NCI-H526 (cell line): Measurements from ENCODE around the gene SLC15A4.

ENCODE experiments used
- DNase-seq, 2 experiments: peaks; one replicate each; lab custom pipeline; 2025; lab: John Stamatoyannopoulos, UW

Gene SLC15A4

DNA sequence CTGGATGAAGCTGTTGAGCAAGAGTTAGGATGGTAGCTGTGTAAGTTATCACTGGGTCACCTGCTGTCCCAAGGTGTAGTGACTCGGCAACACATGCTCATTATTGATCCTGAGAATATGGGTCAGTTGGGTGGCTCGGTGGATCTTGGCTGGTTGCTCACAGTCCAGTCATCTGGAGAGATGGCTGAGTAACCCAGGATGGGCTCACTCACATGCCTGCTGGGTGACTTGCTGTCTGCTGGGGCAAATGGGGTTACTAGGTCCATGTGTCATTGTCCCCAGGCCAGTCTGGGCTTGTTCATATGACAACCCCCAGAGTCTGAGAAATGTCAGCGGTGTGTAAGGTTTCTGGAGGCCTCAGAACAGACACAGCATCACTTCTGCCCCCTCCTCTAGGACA, 69.5 kb downstream of the SLC15A4 start:
- no peak for DNase-seq

DNA sequence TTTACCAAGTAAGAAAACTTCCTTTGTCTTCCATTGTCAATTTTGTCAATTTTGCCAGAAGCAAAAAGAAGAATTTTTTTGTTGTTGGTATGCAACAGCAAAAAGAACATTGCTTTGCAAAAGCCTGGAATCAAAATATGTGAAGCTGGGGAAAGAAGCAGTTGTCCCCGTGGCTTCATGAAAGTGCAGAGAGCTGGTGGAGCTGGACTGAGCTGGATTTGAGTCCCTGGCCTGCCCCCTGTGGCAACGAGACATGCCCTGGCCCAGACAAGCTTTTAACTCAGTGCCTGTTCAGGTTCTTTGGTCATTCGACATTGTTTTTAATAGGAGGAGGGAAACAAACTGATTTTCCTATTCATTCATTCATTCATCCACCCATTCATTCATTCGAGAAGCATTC, 70.3 kb downstream of the SLC15A4 start:
- peak; percentile 24 to 47 for DNase-seq

DNA sequence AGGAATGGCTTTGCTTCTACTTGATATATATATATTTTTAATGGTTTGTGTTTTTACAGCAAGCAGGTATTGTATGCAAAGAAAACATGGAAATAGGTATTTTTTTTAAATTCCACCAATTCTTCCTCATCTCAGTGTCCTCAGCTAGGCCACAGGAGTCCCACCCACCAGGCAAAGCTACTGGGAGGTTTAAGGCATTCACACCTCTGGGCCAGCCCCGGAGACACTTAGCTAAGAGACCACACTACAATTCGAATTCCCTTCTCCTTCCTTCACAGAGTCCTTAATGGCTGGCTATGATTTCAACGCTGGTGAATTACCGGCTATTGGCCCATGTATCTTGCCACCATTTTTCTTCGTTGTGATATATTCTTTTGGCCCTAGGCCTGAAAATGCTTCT, 71.4 kb downstream of the SLC15A4 start:
- no peak for DNase-seq

DNA sequence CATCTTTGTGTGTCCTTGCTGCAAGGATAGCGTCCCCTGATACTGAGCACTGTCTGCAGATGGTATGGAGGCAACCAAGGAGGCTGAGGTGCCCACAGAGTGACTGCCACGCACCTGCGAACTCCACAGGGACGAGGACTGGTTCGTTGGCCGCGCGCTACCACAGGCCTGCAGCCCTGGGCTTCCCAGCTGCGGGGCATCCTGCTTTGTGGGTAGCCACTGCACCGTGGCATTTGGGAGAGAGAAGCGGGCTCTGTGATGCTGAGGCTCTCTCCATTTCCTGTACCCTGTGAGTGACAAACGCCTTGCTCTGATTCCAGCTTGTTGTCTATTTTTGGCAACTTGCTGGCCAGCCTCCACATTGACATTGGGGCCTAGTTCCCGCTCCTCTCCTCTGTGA, 76.3 kb downstream of the SLC15A4 start:
- no peak for DNase-seq

DNA sequence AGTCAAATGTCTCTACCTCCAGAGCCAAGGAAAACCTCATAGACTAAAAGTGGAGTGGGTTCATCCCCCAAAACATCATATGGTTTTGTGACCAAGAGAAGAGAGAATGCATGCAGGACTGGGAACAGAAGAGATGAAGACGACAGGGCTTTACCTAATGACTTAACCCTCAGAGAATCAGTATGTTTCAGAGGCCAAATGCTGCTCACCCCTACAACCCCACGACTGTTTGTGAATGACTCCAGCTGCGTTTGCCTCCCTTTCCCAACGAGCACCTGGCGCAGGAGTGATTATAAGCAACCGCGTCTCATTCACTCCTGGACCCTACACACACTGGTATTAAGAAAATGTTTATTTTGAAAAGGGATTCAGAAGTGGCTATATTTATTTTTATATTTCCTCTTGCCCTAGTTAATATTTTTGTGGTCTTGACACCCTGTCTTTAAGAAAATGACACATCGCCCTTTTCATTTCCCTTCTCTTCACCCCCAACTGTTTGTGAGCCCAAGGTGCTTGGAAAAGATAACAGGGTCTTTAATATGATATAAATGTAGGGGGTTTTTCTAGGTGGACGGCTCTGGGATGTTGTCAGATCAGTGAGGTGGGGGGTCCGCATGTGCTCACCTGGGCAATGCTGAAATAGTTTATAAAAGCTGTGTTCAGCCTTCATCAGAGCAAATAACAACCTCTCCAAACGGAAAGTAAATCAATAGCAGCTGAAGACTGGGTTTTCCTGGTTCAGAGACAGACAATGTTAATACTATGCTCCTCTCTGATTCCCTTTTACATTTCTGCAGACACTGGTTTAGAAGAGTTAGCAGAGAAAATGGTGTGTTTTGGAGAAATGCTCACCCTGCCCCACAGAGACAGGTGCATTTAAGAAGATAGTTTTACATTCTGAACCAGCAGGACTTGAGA, 77.7 kb downstream of the SLC15A4 start:
- DNase-seq: no peak

DNA sequence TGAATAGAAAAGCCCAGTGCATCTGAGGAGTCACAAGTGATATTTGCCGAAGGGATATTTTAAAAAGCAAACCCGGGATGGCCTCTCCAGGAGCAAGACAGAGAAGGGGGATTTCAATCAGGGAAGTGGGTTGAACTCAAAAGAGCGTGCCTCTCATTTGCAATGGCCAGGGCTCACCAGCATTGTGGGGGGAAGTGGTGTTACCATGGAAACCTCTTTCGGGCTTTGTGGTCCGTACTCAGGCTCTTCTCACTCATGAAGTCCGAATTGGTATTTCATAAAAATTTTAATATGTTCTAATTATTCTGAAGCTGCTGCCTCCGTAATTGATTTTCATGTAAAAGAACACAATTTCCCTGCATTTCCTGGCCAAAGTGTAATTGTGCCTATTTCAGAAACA, 79.8 kb downstream of the SLC15A4 start:
- DNase-seq: no peak
